ENCODE measurements around the gene RUFY1.
"Not testable (repeated sequence)": the region's sequence is repeated elsewhere in the genome, so short reads cannot be mapped to it uniquely, and the experiment has no call there.

- not testable (repeated sequence) for TF ChIP-seq EZH2 (IDR thresholded peaks at IDR 0.05; ENCODE audit: borderline replicate concordance, low read depth, low read length, severe bottlenecking)
- TF ChIP-seq, protein P1, sequence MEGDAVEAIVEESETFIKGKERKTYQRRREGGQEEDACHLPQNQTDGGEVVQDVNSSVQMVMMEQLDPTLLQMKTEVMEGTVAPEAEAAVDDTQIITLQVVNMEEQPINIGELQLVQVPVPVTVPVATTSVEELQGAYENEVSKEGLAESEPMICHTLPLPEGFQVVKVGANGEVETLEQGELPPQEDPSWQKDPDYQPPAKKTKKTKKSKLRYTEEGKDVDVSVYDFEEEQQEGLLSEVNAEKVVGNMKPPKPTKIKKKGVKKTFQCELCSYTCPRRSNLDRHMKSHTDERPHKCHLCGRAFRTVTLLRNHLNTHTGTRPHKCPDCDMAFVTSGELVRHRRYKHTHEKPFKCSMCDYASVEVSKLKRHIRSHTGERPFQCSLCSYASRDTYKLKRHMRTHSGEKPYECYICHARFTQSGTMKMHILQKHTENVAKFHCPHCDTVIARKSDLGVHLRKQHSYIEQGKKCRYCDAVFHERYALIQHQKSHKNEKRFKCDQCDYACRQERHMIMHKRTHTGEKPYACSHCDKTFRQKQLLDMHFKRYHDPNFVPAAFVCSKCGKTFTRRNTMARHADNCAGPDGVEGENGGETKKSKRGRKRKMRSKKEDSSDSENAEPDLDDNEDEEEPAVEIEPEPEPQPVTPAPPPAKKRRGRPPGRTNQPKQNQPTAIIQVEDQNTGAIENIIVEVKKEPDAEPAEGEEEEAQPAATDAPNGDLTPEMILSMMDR (IDR thresholded peaks at IDR 0.05; ENCODE audit: borderline replicate concordance, extremely low read depth, low read length, poor library complexity, severe bottlenecking) = not testable (repeated sequence)
These were observed 108.0 kb downstream of the RUFY1 start for GRCh38 chr5:179658179-179658856.

All from DND-41 (cell line).